Measurements from ENCODE around the gene CWC15. TPM values are rescaled to one million over a fixed set of nuclear protein-coding genes. Genes with fewer than 3 reads are reported as not detected.

Gene CWC15
- total and polyA plus RNA-seq, 10 of the 15 experiments (the other 5 are each of a cell fraction or from before 2014, with no cell fraction given): 43.3 to 142 (median 75.1) TPM

DNA sequence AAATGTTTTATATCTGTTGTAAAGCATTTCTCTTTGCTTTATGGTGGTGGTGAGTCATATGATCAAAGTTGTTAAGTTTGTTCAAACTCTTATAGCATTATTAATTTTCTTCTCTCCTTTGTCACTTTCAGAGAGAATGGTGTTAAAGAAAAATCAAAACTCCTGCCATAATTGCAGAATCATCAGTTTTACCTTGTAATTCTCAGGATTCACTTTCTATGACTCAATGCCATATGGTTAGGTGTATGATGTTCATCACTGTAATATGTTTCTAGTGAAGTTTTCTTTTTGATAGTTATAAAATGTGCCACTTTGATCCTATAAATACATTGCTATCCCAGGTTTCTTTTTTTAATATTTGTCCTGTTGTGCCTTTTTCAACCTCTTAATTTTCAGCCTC, 38.0 kb upstream of the CWC15 start (continued):
- TF ChIP-seq ZBTB11 (CRISPR knock-in tag; IDR thresholded peaks at IDR 0.05): no peak
- no peak for TF ChIP-seq ZBED1 (IDR thresholded peaks at IDR 0.05; ENCODE audit: borderline replicate concordance)
- TF ChIP-seq SREBF1 (IDR thresholded peaks at IDR 0.05; ENCODE audit: low read length): no peak
- no peak for TF ChIP-seq EP300 (IDR thresholded peaks at IDR 0.05; ENCODE audit: borderline replicate concordance in 1 of 2, control insufficient read depth in 1 of 2, low read depth in 2 of 2, low read length in 2 of 2)
- TF ChIP-seq KLF5 (IDR thresholded peaks at IDR 0.05; ENCODE audit: partially characterized antibody): no peak
- no peak for TF ChIP-seq SPI1 (IDR thresholded peaks at IDR 0.05; ENCODE audit: borderline replicate concordance, insufficient read depth, low read depth, low read length)
- TF ChIP-seq MAX (IDR thresholded peaks at IDR 0.05; ENCODE audit: low read depth, low read length): no peak

DNA sequence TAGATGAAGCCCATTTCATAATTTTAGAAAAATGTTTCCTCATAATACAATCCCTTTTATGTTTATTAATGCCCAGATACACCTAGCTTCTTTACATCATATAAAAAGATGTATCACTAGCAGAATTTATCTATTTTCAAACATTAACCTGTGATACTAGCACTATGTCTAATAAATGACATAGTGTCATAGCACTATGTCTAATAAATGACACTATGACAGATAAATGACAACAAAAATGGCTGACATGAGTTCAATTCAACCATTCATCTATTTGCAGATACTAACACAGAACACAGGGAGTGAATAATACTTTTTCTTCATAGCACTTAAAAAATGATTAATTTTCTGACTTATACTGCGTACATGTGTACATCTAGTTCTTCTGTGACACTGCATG, 32.3 kb upstream of the CWC15 start:
- 0% methylated on average over 1 of the region's 1 CpG for WGBS (ENCODE audit: insufficient coverage, insufficient replicate concordance, low lambda C conversion rate, missing lambda C conversion rate)
- no peaks in the 10 kb centered on the region for H3K9me3 ChIP-seq (replicated peaks; ENCODE audit: control insufficient read depth, insufficient read depth, low read length)
- no peaks in the 10 kb centered on the region for H4K20me1 ChIP-seq (ENCODE audit: control insufficient read depth, insufficient read depth)
- no peak for ATAC-seq
- intact Hi-C loops (cut with micrococcal nuclease; ENCODE audit: unreplicated experiment): no loop called here
- TF ChIP-seq ZNF384 (IDR thresholded peaks at IDR 0.05; ENCODE audit: borderline replicate concordance, low read depth, low read length) (no peak), ASH2L (IDR thresholded peaks at IDR 0.05; ENCODE audit: borderline replicate concordance, low read depth) (no peak), NFXL1 (IDR thresholded peaks at IDR 0.05; ENCODE audit: borderline replicate concordance) (no peak), ZNF207 (IDR thresholded peaks at IDR 0.05; ENCODE audit: borderline replicate concordance) (no peak)
- DNase-seq (ENCODE audit: low read depth, low spot score): no peak
- CTCF ChIA-PET: no interaction called here
- POLR2A ChIA-PET: interaction anchor here (0.6 kb wide), 1 partner anchor 29 kb away, joined by 3 read pairs; no protein-coding TSS in a partner anchor
- RAD21 ChIA-PET (ENCODE audit: unreplicated experiment): no interaction called here
- BruUV-seq (replicated peaks): no TSS peak
- H3K27me3 ChIP-seq (replicated peaks in 1 of 2; ENCODE audit: control insufficient read depth in 2 of 2, insufficient read depth in 2 of 2, low read length in 1 of 2): no peaks in the 10 kb centered on the region; a peak in 1 of 4 replicates
- no peak overlapping the region for H2AFZ ChIP-seq (ENCODE audit: control insufficient read depth, low read depth, low read length)
- FAIRE-seq: no peak
- H3K9ac ChIP-seq (ENCODE audit: control insufficient read depth, insufficient read depth, low read length): no peak overlapping the region
- no peak overlapping the region for H3K4me2 ChIP-seq (ENCODE audit: control insufficient read depth, insufficient read depth)
- no peaks in the 10 kb centered on the region for H3K79me2 ChIP-seq (ENCODE audit: control insufficient read depth, insufficient read depth, low read length)
- no peak overlapping the region for H3K4me3 ChIP-seq
- no peaks in the 10 kb centered on the region for H3K4me1 ChIP-seq (ENCODE audit: control insufficient read depth, insufficient read depth, low read length)
- no peaks in the 10 kb centered on the region for H3K36me3 ChIP-seq (ENCODE audit: control insufficient read depth in 2 of 2, insufficient read depth in 2 of 2, low read length in 1 of 2)
- SMC1A ChIA-PET (ENCODE audit: uncharacterized antibody, unreplicated experiment): interaction anchor here (0.6 kb wide), 1 partner anchor 714 kb away, joined by 3 read pairs; no protein-coding TSS in a partner anchor
- no peak overlapping the region for H3K27ac ChIP-seq (ENCODE audit: control insufficient read depth, insufficient read depth)
- in situ Hi-C loops (cut with MboI): no loop called here
